HL-60 (cell line): Measurements from ENCODE around the gene DNAJC15.

ENCODE experiments used
- DNase-seq, 2 experiments: peaks; one replicate each; pipeline ENCODE4 v3.0.0-alpha.2; 2010 to 2020; ENCODE audit warnings: low read depth in 1 of 2, low spot score in 1 of 2
- H3K27ac ChIP-seq: fragments of 250-450 bp; sonication (Bioruptor Pico); replicated peaks from 2 replicates; pipeline ENCODE4 v1.5.1; 2020; ENCODE audit warnings: mild to moderate bottlenecking, moderate library complexity
- H3K27me3 ChIP-seq: fragments of 250-450 bp; sonication (Bioruptor Pico); 2 replicates; pipeline ENCODE4 v1.5.1; 2021; ENCODE audit warnings: mild to moderate bottlenecking, moderate library complexity; ENCODE audit not compliant: insufficient read depth, poor library complexity, severe bottlenecking
- H3K4me3 ChIP-seq: replicated peaks from 2 replicates; pipeline ENCODE4 v1.5.1; 2011; ENCODE audit warnings: mild to moderate bottlenecking, control low read depth, low read length; ENCODE audit not compliant: insufficient read depth
- GABPA ChIP-seq: IDR thresholded peaks from 2 replicates; pipeline ENCODE4 v1.6.1; 2012; ENCODE audit warnings: low read depth
- POLR2AphosphoS5 ChIP-seq: IDR thresholded peaks from 2 replicates; pipeline ENCODE4 v1.6.1; 2012; ENCODE audit warnings: low read depth
- SPI1 ChIP-seq: IDR thresholded peaks from 2 replicates; pipeline ENCODE4 v1.6.1; 2012; ENCODE audit warnings: low read depth, mild to moderate bottlenecking, borderline replicate concordance
- TF ChIP-seq, protein P1 (sequence below): IDR thresholded peaks from 2 replicates; pipeline ENCODE4 v1.6.1; 2012; ENCODE audit warnings: low read depth; ENCODE audit not compliant: insufficient replicate concordance
- TF ChIP-seq, protein P2 (sequence below): IDR thresholded peaks from one replicate; pipeline ENCODE4 v1.5.1; 2011; ENCODE audit warnings: low read length, control low read depth, inconsistent platforms; ENCODE audit not compliant: insufficient read depth

DNAJC15 gene

DNA sequence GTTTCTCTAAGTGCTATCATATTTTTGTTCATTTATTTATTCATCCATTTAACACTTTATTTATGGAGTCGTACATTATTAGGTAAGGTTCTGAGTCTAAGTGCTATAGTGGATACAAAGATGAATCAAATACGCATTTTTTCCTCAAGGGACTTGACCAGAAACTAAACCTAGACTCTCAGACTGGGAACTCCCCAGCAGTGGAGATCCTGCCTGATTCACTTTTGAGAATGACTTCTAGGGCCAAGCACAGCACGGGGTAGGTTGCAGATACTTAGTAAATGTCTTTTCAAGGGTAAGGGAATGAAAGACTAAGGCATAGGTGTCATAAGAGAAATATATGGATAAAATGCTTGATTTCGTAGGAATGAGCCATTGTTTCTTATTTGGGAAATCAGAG, 7.2 kb downstream of the DNAJC15 start:
- H3K27ac ChIP-seq, result no peak overlapping the region
- H3K27me3 ChIP-seq, result no peaks in the 10 kb centered on the region
- no peak for DNase-seq
- H3K4me3 ChIP-seq, result no peak overlapping the region
- no peak for TF ChIP-seq POLR2AphosphoS5
- TF ChIP-seq, protein P1, sequence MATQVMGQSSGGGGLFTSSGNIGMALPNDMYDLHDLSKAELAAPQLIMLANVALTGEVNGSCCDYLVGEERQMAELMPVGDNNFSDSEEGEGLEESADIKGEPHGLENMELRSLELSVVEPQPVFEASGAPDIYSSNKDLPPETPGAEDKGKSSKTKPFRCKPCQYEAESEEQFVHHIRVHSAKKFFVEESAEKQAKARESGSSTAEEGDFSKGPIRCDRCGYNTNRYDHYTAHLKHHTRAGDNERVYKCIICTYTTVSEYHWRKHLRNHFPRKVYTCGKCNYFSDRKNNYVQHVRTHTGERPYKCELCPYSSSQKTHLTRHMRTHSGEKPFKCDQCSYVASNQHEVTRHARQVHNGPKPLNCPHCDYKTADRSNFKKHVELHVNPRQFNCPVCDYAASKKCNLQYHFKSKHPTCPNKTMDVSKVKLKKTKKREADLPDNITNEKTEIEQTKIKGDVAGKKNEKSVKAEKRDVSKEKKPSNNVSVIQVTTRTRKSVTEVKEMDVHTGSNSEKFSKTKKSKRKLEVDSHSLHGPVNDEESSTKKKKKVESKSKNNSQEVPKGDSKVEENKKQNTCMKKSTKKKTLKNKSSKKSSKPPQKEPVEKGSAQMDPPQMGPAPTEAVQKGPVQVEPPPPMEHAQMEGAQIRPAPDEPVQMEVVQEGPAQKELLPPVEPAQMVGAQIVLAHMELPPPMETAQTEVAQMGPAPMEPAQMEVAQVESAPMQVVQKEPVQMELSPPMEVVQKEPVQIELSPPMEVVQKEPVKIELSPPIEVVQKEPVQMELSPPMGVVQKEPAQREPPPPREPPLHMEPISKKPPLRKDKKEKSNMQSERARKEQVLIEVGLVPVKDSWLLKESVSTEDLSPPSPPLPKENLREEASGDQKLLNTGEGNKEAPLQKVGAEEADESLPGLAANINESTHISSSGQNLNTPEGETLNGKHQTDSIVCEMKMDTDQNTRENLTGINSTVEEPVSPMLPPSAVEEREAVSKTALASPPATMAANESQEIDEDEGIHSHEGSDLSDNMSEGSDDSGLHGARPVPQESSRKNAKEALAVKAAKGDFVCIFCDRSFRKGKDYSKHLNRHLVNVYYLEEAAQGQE, result no peak
- TF ChIP-seq, protein P2, sequence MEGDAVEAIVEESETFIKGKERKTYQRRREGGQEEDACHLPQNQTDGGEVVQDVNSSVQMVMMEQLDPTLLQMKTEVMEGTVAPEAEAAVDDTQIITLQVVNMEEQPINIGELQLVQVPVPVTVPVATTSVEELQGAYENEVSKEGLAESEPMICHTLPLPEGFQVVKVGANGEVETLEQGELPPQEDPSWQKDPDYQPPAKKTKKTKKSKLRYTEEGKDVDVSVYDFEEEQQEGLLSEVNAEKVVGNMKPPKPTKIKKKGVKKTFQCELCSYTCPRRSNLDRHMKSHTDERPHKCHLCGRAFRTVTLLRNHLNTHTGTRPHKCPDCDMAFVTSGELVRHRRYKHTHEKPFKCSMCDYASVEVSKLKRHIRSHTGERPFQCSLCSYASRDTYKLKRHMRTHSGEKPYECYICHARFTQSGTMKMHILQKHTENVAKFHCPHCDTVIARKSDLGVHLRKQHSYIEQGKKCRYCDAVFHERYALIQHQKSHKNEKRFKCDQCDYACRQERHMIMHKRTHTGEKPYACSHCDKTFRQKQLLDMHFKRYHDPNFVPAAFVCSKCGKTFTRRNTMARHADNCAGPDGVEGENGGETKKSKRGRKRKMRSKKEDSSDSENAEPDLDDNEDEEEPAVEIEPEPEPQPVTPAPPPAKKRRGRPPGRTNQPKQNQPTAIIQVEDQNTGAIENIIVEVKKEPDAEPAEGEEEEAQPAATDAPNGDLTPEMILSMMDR, result no peak
- no peak for TF ChIP-seq GABPA
- no peak for TF ChIP-seq SPI1

DNA sequence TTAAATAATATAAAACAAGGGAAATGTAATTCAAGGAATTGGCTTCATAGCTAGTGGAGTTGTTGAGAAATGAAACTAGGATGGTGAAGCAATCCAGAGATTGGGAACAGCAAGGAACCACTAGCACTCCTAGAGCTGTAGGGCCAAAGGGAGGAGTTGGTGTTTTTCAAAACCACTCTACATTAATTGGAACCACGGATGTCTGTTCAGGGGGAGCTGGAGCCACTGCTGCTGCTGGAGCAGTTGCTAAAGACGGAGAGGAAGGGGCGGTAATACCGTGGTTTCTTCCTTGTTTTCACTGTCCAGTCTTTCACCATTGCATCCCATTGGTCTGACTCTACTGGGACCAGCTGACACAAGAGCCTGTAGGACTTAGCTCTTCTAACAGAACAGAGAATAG, 8.5 kb downstream of the DNAJC15 start:
- no peak for DNase-seq
- no peaks in the 10 kb centered on the region for H3K27me3 ChIP-seq
- no peak overlapping the region for H3K4me3 ChIP-seq
- TF ChIP-seq SPI1 (no peak), GABPA (no peak), POLR2AphosphoS5 (no peak)
- TF ChIP-seq, protein P1, result no peak
- TF ChIP-seq, protein P2, result no peak
- H3K27ac ChIP-seq, result no peak overlapping the region

DNA sequence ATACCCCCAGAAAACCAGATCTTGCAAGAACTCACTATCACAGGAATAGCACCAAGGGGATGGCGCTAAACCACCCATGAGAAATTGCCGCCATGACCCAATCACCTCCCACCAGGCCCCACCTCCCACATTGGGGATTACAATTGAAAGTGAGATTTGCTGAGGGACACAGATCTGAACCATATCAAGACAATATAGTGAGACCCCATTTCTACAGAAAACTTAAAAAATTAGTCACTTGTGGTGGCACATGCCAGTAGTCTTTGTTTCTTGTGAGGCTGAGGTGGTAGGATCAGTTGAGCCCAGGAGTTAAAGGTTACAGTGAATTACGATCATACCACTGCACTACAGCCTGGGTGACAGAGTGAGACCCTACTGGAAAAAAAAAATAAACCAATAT, 9.7 kb downstream of the DNAJC15 start:
- H3K4me3 ChIP-seq, result no peak overlapping the region
- no peak for DNase-seq
- no peak overlapping the region for H3K27ac ChIP-seq
- no peaks in the 10 kb centered on the region for H3K27me3 ChIP-seq
- TF ChIP-seq GABPA (no peak), SPI1 (no peak), POLR2AphosphoS5 (no peak)
- TF ChIP-seq, protein P1, result no peak
- TF ChIP-seq, protein P2, result no peak
